GM21825 (cell line): ENCODE data around the gene MIB1.
"Not testable (repeated sequence)": the region's sequence is repeated elsewhere in the genome, so short reads cannot be mapped to it uniquely, and the experiment has no call there.

Source experiments
- ATAC-seq: cut with Tn5 transposase; IDR thresholded peaks from one replicate; pipeline ENCODE4 v1.9.1; 2021; ENCODE audit warnings: mild to moderate bottlenecking, moderate library complexity; ENCODE audit not compliant: unreplicated experiment

The MIB1 gene

DNA sequence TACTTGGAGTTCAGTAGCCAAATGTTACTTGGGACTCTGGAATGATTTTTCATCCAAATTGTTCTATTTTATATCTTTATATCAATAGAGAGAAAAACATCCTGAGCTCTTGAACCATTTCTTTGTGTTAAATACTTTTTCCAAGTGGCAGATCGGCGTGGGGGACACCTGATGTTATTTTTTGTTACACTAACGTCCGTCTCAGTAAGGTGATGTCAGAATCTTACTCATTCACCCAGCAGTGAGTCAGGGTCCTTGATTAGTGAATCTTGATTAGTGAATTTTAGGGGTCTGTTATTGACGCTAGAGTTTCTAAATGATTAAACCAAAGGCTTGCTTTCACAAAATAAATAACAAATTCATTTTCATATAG, 1.7 kb downstream of the MIB1 start:
- no peak for ATAC-seq

DNA sequence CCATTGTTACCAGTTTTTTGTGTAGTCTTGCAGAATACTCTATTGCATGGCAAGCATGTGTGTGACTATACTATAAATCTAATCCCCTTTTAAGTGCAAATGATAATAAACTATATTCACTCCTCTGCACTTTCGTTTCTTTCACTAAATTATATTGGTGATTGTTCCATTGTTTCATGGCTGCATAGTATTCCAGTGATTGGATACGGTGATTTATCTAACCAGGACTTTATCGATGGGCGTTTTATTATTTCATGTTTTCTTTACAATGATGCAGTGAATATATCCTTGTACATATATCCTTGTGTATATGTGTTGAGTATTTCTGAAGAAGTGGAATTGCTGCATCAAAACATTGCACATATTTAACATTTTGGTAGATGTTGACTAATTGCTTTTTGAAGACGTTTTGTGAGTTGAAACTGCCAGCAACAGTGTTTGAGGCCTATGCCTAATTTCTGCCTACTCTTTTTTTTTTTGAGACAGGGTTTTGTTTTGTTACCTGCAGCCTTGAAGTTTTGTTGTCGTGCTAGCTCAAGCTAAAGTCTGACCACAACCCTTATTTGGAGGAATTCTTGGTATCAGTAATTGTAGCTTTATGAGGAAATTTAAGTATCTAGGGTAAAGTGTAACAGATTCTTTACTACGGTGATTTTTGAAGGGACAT, 2.7 kb downstream of the MIB1 start:
- no peak for ATAC-seq

DNA sequence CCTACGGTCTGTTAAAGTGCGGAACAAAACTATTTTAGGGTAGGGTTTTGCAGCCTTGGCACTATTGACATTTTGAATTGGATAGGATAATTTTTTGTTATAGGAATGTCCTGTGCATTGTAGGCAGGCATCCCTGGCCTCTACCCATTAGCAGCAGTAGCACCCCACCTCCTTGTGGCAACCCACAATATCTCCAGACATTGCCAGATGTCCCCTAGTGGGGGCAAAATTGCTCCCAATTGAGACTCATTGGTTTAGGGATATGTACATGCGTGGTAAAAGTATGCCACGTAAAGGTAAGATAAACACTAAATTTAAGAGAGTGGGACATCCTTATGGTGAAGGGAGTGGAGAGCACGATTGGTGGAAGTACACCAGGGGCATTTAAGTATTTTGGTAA, 4.6 kb downstream of the MIB1 start:
- ATAC-seq = no peak

DNA sequence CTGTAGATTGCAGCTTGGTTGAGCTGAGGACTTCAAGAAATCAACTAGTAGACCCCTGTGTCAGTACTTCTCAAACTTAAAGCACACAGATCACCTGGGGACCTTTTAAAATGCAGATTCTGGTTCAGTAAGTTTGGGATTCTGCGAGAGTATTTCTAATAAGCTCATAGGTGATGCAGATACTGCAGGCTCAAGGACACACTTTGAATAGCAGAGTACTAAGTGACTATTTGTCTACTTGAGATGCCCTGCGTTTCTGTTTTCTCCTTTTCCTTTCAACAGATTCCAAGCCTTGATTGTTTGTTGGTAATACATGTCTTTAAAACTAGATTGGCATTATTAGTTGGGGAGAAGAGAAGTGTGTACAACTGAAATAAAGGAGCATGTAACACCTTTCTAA, 6.7 kb downstream of the MIB1 start:
- ATAC-seq = no peak

DNA sequence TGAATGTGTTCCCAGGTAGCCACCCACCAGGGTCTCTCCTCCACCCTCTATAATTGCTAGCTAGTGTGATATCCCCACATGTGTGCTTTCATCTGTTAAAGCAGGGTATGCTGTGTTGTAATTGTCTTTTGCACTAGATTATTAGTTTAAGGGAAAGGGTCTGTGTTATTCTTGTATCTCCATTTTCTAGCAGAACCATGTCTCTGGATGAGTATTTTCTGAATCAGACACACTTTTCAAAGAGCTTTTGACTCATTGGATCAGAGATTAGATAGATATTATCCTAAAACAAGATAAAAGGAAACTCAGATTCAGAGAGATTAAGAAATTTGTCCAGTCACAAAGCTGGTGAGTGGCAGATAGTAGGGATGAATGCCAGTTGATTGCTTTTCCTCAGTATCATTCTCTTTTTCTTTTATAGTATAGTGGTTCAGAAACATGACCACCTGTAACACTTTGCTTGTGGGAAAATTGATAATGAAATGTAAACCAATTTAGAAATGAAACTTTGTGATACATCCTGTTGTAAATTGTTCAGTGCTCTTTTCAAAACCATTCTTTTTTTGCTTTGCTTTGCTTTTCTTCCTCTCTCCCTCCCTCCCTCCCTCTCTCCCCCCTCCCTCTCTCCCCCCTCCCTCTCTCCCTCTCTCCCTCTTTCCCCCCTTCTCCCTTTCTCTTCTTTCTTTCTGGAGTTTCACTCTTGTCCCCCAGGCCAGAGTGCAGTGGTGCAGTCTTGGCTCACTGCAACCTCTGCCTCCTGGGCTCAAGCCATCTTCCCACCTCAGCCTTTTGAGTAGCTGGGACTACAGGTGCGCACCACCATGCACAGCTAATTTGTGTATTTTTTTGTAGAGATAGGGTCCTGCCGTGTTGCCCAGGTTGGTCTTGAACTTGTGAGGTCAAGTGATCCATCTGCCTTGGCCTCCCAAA, 7.4 kb downstream of the MIB1 start:
- ATAC-seq = peak; percentile 45

DNA sequence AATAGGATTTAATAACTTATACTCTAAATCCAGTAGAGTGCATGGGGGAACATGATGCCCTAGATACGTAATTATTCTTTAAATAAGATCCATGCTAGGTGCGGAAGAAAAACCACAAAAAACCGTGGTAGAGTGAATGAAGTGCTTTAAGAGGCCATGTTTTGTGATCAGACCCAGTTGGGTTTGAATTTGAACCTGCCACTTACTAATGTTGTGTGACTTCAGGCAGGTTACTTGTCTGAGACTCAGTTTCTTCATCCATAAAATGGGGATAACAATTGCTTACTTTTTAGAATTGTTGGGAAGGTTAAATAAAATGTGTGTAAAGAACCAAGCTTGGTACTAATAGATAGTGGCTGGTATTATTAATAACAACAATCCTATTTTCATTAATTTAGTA, 17.2 kb downstream of the MIB1 start:
- ATAC-seq = no peak

DNA sequence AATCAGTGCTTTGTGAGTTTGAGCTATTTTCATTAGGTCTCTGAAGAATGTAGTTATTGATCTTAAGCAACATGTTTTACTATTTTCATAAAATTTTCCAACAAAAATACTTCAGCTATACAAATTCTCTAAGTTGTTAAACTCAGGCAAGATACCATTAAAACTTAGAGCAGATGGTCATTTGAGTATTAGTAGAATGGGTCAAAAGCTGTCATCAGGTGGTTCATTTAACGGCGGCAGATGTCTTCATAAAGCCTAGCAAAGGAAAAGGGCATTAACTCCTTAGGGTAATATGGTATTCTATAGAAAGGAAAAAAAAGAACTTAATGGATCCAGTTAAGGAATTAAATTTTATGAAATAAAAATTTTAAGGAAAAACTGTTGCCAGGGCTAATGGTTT, 19.2 kb downstream of the MIB1 start:
- no peak for ATAC-seq

DNA sequence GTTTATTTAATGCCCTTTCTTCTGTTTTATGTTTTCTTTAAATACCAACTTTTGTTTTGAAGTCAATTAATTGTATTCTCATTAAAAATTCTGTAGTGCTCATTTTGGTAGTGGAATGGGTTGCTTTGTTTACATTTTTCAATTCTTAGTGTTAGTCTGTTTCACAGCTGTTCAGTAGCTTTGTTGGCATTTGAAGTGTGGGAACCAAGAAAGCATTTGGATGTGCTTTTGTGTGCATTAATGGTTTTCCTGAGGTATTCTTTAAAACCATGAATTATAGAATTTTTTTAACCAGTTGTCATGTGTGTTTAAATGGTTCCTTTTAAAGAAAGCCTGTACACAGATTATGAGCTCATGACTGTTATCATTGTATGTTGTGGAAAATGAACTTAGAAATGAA, 19.7 kb downstream of the MIB1 start:
- ATAC-seq = no peak

DNA sequence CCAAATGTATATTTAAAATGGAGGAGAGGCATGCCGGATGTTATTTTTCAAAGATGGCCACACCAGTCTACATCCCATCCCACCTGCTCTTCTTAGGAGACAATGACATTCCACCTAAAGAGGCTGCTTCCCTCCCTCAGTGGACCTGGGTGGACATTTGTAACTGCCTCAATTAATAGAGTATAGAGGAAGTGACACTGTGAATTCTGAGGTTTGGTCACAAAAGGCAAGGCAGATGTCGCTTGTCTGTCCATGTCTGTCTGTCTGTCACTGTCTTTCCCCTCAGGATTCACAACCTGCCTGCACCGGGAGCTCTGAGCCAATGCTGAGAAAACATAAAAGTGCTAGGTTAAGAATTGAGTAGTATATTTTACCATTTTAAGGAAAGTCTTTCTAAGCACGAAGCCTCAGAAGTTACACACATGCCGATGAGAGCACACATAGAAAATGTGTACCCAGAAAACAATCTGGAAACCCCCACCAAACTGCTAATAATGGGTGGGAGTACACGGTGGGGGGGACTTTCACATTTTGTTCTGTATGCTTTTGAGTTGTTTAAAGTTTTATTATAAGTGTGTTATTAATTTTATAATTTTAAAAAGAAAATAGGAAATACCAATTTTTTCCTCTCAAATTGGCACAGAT, 21.0 kb downstream of the MIB1 start:
- no peak for ATAC-seq

DNA sequence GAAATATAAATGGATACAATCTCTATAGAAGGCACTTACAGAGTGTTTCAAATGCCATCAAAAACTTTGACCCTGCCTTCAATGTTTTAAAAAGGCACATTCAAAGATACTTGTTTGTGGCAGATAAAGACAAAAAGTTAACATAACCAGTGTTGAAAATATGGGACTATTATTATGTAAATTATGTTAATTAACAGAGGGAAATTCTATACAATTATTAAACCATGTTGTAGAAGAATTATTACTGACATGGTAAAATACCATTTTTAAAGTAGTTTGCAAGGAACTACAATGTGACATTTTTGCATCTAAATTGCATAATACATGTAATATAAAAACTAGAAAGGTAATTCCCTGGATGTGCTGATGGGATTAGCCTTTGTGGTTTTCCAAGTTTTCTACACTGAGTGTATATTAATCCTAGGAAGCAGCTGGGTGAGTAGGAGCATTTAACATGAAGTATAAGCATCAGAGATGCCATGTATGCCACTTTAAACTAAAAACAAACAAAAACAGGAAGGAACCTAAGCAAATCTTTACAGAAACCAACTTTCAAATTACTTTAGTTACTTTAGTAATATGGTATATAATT, 21.7 kb downstream of the MIB1 start:
- ATAC-seq = no peak

DNA sequence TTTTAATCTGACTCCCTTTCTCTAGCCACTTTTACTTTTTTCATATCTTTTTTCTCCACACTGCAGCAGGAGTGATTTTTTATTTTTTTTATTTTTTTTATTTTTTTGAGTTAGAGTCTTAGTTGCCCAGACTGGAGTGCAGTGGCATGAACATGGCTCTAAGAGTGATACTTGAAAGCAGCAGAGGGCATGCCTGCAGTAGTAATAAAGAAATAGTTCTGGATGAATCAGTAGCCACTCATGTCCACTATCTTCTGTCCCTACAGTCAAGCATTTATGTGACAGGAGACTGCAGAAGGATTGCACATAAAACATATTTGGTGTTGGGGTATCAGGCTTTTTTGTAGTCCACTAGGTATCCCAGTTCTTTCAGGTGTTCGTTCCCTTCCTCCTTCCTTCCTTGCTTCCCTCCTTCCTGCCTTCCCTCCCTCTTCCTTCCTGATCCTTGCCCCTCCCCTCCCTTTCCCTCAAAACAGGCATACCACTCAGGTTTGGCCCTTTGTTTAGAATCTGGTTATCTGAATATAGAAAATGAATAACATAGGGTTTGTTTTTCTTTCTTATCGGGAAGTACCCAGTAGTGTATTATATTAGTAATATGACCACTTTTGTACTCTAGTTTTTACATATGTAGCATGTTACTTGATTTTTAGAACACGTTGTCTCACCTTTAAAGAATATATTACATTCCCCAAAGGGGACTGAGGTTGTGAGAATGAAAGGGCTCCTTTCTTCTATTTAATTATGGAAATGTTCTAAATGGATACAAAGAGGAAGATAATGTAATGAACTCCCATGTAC, 23.5 kb downstream of the MIB1 start:
- no peak for ATAC-seq

DNA sequence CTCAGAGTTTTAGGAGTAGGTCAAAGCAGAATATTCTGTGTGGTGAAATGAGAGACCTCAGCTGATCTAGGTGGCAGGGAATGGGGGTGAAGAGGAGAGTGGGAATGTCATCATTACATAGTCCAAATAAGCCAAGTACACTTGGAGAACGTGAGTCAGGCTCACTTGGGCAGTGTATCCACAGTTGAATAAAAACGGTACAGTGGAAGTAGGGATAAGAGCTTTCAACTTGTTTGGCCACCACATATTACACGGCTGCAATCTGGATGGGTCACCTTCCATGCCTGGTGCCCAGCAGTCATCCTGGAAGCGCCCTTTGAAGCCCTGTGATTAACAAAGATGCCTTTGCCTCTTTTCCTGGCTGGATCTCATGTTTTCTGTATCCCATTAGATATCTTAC, 28.6 kb downstream of the MIB1 start:
- ATAC-seq = no peak

DNA sequence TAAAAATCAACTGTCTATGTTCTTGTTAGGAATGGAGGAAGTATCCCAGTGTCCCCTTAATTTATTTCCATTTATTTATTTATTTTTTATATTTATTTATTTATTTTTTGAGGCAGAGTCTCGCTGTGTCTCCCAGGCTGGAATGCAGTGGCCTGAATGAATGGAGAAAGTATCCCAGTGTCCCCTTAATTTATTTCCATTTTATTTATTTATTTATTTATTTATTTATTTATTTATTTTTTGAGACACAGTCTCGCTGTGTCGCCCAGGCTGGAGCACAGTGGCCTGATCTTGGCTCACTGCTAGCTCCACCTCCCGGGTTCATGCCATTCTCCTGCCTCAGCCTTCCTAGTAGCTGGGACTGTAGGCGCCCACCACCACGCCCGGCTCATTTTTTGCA, 34.1 kb downstream of the MIB1 start:
- no peak for ATAC-seq

DNA sequence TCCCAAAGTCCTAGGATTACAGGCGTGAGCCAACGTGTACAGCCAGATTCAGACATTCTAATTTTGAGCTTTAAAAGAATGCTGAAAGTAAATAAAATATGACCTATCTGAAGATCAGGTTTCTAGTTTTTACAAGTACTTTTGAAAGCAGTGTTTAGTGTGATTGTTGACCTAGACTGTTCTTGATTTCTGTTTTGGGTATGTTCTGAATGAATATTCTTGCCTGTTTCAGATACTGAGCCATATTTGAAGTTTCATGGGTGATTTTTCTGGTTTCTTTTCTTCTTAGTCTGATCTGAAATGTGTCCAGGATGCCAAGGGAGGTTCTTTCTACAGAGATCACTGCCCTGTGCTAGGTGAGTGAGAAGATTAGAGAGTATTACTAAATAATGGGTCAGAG, 37.2 kb downstream of the MIB1 start:
- ATAC-seq = no peak

DNA sequence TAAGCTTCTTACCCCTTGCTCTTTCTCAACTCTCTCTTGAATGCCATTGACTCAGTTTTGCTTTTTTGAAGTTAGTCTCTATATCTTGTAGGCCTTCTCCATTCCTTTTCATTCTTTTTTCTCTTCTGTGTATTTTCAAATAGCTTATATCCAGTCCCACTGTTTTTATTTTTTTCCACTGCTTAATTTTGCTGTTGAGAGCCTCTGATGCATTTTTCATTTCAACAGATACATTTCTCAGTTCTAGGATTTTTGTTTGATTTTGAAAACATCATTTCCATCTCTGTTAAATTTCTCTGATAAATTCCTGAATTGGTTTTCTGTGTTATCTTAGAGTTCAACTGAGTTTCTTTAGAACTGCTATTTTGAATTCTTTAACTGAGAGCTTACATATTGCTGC, 45.9 kb downstream of the MIB1 start:
- no peak for ATAC-seq

DNA sequence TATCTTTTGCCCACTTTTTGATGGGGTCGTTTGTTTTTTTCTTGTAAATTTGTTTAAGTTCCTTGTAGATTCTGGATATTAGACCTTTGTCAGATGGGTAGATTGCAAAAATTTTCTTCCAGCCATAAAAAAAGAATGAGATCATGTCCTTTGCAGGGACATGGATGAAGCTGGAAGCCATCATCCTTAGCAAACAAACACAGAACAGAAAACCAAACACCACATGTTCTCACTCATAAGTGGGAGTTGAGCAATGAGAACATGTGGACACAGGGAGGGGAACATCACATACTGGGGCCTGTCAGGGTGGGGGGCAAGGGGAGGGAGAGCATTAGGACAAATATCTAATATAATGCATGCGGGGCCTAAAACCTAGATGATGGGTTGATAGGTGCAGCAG, 55.5 kb downstream of the MIB1 start:
- ATAC-seq = not testable (repeated sequence)

DNA sequence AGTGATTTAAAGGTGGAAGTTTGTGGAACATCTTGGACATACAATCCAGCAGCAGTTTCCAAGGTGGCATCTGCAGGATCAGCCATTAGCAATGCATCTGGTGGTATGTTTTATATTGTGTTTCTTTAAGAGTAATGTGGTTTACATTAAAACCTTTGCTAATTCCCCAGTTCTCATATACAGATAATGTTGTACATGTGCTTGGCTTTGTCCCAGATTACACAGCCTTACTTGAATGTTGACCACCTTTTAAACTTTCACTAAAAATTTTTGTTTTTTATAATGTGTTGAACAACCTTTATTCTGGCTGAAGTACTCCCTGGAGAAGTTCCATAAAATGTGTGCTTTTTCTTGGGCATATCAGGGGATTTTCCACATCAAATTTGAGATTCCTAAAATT, 57.5 kb downstream of the MIB1 start:
- no peak for ATAC-seq

DNA sequence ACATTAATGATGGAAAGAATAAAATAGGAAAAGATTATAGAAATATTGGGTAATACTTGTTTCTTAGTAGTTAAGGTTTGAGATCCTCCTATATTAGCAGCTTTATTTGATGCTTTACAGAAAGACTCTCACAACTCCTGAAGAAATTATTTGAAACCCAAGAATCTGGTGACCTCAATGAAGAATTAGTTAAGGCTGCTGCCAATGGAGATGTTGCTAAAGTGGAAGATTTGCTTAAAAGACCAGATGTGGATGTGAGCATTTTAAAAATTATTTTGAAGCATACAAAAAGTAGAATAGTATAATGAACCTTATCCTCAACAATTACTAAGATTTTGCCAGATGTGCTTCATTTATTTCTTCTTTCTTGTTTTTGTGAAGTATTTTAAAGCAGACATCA, 59.1 kb downstream of the MIB1 start:
- ATAC-seq = no peak

DNA sequence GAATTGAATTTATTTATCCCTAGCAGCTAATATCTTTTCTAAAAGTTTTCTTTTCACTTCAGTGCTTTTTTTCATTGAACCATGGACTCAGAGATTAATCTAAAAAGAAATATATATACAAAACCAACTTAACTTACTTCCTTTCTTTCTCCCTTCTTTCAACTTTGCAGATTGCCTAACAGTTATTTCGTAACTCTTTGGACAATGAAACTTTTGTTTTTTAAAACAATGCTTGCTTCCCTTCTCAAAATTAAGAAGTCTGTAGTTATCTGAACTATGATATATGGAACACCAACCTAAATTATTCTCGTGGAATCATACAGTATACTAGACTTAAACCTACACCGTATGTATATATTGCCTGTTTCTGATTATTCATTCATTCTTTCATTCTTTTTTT, 62.9 kb downstream of the MIB1 start:
- ATAC-seq = no peak

DNA sequence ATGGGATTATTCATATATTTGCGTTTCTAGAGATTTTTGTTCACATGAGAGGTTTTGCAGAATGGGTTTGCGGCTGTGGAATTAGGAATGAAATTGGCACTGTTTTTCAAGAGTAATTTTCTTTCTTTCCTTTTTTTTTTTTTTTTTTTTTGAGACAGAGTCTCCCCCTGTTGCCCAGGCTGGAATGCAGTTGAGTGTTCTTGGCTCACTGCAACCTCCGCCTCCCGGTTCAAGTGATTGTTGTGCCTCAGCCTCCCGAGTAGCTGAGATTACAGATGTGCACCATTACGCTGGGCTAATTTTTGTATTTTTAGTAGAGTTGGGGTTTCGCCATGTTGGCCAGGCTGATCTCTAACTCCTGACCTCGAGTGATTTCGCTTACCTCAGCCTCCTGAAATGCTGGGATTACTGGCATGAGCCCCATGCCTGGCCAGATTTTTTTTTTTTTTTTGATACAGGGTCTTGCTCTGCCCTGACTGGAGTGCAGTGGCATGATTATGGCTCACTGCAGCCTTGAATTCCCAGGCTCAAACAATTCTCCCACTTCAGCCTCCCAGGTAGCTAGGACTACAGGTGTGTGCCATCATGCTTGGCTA, 65.3 kb downstream of the MIB1 start:
- no peak for ATAC-seq
